Stimulated activated CD4-positive, alpha-beta T cell treated with anti-CD3 and anti-CD28 coated beads, Interleukin-4, amount 100 ng/mL, for 1 hour (primary cell): ENCODE results near the gene CYP8B1.
"Not testable (repeated sequence)": the region's sequence is repeated elsewhere in the genome, so short reads cannot be mapped to it uniquely, and the experiment has no call there.

Experiments used
- DNase-seq: peaks from one replicate; pipeline ENCODE4 v3.0.0-alpha.2; 2020

CYP8B1 gene

GRCh38 chr3:42883251-42883930 lies 7.7 kb upstream of the CYP8B1 start:
- not testable (repeated sequence) for DNase-seq

GRCh38 chr3:42880601-42881451 lies 5.1 kb upstream of the CYP8B1 start:
- DNase-seq, result peak; percentile 84

- no peak for DNase-seq
These were observed 4.5 kb upstream of the CYP8B1 start for GRCh38 chr3:42880183-42880582.

GRCh38 chr3:42877881-42878280 lies 2.2 kb upstream of the CYP8B1 start:
- DNase-seq, result no peak

- DNase-seq, result no peak
These were observed 1.5 kb upstream of the CYP8B1 start for GRCh38 chr3:42876940-42877720.

- DNase-seq, result no peak
These were observed 722 bp upstream of the CYP8B1 start for GRCh38 chr3:42876401-42876800.

GRCh38 chr3:42874749-42875148 lies 930 bp downstream of the CYP8B1 start:
- DNase-seq, result no peak

- DNase-seq, result no peak
These were observed 2.3 kb downstream of the CYP8B1 start for GRCh38 chr3:42873221-42873982.

- DNase-seq, result no peak
These were observed 3.0 kb downstream of the CYP8B1 start for GRCh38 chr3:42872718-42873117.

- DNase-seq, result no peak
These were observed 4.0 kb downstream of the CYP8B1 start for GRCh38 chr3:42871592-42872196.

GRCh38 chr3:42868841-42869240 lies 6.8 kb downstream of the CYP8B1 start:
- no peak for DNase-seq

GRCh38 chr3:42867138-42867537 lies 8.5 kb downstream of the CYP8B1 start:
- no peak for DNase-seq

- no peak for DNase-seq
These were observed 10.4 kb downstream of the CYP8B1 start for GRCh38 chr3:42865256-42865655.

GRCh38 chr3:42864321-42864950 lies 11.2 kb downstream of the CYP8B1 start:
- DNase-seq, result no peak

- DNase-seq, result no peak
These were observed 19.1 kb downstream of the CYP8B1 start for GRCh38 chr3:42856544-42856943.

- DNase-seq, result no peak
These were observed 19.9 kb downstream of the CYP8B1 start for GRCh38 chr3:42855547-42856380.

GRCh38 chr3:42855219-42855546 lies 20.5 kb downstream of the CYP8B1 start:
- DNase-seq, result no peak

GRCh38 chr3:42853739-42854302 lies 21.9 kb downstream of the CYP8B1 start:
- no peak for DNase-seq

GRCh38 chr3:42853056-42853455 lies 22.6 kb downstream of the CYP8B1 start:
- no peak for DNase-seq

- DNase-seq, result no peak
These were observed 23.2 kb downstream of the CYP8B1 start for GRCh38 chr3:42852441-42852840.
